Stromal cell of bone marrow (primary cell): ENCODE data around the gene LDB3.

Source experiments
- DNase-seq: peaks from one replicate; pipeline ENCODE4 v3.0.0-alpha.2; 2012; ENCODE audit warnings: low read depth

Gene LDB3

GRCh38 chr10:86651021-86651471 lies 17.3 kb upstream of the LDB3 start:
- DNase-seq: no peak

GRCh38 chr10:86651631-86652331 lies 16.5 kb upstream of the LDB3 start:
- no peak for DNase-seq

GRCh38 chr10:86652361-86653202 lies 15.7 kb upstream of the LDB3 start:
- no peak for DNase-seq

DNA sequence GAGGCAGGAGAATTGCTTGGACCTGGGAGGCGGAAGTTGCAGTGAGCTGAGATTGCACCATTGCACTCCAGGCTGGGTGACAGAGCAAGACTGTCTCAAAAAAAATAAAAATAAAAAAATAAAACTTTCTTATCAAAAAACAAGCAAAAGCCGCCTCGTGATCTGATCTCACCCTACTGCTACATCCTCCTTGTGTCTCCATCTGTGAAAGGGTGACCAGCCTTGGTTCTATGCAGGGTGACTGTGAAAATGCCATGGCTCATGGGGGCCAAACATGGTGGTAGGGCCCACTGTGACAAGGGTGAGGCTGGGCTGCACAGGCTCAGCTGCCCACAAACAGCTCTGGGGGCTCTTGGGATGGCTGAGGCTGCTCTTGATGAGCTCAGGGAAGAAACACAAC lies 14.9 kb upstream of the LDB3 start:
- DNase-seq: no peak

DNA sequence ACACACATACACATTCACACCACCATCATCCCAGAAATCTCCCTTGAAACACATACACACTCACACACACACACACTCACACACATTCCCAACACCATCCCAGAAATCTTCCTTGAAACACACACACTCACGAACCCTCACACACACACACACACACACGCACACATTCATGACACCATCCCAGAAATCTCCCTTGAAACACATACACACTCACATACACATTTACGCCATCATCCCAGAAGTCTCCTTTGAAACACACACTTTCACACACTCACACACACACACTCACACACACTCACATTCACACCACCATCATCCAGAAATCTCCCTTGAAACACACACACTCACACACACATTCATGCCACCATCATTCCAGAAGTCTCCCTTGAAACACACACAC lies 14.3 kb upstream of the LDB3 start:
- no peak for DNase-seq

GRCh38 chr10:86654411-86655172 lies 13.7 kb upstream of the LDB3 start, which contains the start of gene OPN4:
Gene OPN4 (plus strand): TSS chr10:86654547. CDS start chr10:86654784, 237 bp downstream.
- no peak for DNase-seq

DNA sequence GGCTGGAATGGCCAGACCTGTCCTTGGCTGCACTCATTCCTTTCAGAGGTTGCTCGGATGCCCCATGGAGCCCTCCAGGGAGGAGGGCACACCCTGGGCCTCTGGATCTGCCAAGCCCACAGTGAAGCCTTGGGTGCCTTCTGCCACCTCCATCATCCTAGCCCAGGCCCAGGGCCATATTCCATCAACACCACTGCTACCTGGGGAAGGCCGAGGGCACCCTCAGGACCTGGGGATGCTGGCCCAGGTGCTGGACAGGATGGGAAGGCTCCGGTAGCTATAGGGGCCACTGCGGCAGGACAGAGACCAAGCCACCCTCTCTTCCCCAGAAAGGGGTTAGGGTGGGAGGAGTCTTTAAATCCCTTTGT lies 13.2 kb upstream of the LDB3 start:
- no peak for DNase-seq

DNA sequence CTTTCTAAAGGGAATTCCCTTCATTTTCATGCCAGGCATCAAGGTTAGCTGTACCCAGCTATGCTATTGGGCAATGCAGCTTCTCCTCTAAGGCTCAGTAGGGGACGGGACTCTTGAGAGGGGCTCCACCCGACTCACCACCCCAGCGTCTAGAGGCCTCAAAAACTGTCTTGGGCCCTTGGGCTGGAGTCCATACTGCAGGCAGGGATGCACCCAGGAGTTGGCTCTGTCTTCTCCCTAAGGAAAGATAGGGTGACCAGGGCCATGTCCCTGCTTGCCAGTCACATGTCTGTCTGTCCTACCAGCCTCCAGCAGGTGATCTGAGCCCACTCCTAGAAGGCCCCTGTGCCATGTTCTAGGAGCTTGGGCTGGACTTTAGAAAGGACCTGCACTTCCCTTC lies 12.7 kb upstream of the LDB3 start:
- no peak for DNase-seq

- no peak for DNase-seq
Observed at GRCh38 chr10:86657011-86657395, 11.3 kb upstream of the LDB3 start.

GRCh38 chr10:86657396-86658011 lies 10.8 kb upstream of the LDB3 start:
- no peak for DNase-seq

DNA sequence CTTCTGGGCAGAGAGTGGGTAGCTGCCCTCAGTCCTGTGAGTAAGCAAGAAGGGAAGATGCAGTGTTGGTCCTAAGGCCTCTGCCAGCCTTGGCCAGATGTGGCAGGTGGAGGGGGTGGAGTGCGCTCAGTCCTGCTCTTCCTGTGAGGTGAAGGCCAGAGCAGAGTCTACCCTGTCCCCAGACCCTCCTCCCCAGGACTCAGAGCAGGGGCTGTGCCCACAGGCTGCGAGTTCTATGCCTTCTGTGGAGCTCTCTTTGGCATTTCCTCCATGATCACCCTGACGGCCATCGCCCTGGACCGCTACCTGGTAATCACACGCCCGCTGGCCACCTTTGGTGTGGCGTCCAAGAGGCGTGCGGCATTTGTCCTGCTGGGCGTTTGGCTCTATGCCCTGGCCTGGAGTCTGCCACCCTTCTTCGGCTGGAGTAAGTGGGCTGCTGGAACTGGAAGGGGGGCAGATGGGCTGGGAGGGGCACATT lies 10.0 kb upstream of the LDB3 start:
- DNase-seq: no peak

DNA sequence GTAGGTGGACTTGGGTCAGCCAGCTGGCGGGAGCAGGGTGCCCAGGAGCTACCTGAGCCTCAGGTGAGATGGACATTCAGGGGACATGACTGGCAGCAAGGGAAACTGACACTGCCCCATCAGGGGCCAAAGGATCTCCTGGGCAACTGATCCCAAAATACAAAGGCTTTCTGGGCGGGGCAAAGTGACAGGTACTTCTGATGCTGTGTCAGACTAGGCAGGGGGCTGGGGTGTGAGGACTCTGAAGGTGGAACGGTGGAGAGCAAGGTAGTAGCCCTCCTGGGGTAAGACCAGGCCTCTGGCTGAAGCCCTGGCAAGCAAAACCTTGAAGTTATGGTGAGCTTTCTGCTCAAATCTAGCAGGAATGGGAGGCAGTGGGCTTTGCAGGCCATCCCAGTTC lies 9.6 kb upstream of the LDB3 start:
- DNase-seq: no peak

GRCh38 chr10:86659161-86659691 lies 9.1 kb upstream of the LDB3 start:
- no peak for DNase-seq

DNA sequence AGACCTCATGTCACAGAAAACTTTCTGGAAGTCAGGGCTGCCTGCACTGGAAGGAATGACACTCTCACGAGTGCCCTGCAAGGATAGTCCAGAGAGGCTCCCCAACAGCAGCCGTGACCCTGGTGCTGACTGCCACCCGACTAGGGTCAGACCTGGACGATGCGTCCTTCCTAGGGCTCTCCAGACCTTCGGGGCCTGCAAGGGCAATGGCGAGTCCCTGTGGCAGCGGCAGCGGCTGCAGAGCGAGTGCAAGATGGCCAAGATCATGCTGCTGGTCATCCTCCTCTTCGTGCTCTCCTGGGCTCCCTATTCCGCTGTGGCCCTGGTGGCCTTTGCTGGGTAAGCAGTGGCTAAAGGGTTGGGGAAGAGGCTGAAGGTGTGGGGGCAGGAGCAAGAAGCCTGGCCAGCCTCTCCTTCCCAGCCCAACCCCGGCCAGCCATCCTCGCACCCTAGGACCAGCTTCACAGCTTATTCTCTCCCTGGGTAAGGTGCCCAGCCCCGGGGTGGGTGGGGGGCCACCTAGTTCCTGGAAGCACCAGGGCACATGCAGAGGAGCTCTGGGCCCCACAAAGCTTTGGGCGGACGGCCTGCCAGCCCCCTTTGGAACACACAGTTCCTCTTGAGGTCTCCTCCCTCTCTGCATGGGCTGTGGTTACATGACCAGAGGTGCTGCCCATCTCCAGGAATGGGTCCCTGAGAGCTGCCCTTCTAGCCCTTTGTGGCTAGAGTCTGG lies 8.4 kb upstream of the LDB3 start:
- no peak for DNase-seq

GRCh38 chr10:86661161-86662025 lies 6.9 kb upstream of the LDB3 start:
- DNase-seq: no peak

DNA sequence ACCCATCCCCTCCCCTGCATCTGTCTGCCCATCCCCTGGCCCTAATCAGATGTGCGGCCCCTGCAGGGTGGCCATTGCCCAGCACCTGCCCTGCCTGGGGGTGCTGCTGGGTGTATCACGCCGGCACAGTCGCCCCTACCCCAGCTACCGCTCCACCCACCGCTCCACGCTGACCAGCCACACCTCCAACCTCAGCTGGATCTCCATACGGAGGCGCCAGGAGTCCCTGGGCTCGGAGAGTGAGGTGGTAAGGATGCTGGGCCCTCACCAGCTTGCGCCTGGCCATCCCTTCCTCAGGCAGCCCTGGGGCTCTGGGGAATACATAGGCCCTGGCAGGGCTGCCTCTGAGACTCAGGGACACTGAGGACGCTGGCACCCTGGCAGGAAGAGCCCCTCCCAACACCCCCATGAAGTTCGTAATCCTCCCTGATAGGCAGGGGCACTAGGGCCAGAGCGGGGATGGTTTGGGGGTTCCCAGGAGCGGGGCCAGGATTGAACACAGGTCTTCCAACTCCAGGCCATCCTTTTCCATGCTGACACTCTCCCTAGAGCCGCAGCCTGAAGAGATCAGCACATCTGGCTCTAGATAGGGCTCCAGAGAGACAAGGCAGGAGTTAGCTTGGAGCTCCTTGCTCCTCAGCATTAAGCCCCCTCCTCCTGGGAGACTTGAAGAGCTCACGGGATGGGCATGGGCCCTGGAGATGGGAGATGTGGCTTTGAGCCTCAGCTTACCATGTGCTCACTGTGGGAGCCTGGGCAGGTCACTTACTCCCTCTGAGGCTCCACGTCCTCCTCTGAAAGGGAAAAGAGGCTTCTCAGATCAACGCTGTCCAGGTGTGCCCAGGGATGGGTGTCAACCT lies 5.9 kb upstream of the LDB3 start:
- no peak for DNase-seq

- DNase-seq: no peak
Observed at GRCh38 chr10:86663046-86663345, 5.3 kb upstream of the LDB3 start.

DNA sequence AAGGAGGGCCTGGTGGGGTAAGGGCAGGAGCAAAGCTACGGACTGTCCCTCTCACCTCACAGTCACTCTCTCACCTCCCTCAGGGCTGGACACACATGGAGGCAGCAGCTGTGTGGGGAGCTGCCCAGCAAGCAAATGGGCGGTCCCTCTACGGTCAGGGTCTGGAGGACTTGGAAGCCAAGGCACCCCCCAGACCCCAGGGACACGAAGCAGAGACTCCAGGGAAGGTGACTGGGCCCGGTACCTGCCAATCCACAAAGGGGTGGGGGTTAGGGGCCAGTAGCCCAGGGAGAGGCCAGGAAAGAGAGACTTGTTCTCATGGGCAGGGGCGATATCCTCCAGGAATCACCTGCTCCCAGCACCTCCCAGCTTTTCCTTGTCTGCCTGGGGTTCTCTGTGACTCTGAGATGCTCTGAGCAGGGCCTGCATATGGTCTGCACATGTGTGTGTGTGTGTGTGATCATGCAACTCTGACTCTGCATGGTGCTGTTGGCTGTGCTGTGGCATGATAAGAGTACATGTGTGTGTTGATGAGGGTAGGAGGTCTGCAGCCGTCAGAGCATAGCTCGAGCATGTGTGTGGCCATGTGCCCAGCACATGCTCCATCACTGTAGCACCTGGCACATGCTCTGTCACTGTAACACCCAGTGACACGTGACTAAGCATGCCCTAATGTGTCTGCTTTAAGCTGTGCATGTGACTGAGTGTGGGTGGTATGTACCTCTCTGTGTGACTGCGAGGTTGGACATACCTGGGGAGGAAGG lies 4.6 kb upstream of the LDB3 start:
- no peak for DNase-seq
